NCI-H82 treated with DMSO at 0.1 percent for 48 hours (cell line): ENCODE measurements around the gene CBX8.
A peak's percentile ranks its signal among the peaks of the same experiment; 100 is the strongest.

Source experiments
- DNase-seq: peaks from one replicate; lab custom pipeline; 2025; ENCODE audit not compliant: unreplicated experiment; lab: John Stamatoyannopoulos, UW

The CBX8 gene

GRCh38 chr17:79754370-79754769 is 42.5 kb downstream of the CBX8 start:
- no peak for DNase-seq

- DNase-seq: no peak
Measured at GRCh38 chr17:79752175-79752574, 44.7 kb downstream of the CBX8 start.

GRCh38 chr17:79750650-79751545 is 46.0 kb downstream of the CBX8 start:
- DNase-seq: no peak

- no peak for DNase-seq
Measured at GRCh38 chr17:79749958-79750357, 46.9 kb downstream of the CBX8 start.

GRCh38 chr17:79749156-79749815 is 47.6 kb downstream of the CBX8 start:
- DNase-seq: peak; percentile 5

GRCh38 chr17:79748295-79749099 is 48.4 kb downstream of the CBX8 start:
- DNase-seq: no peak

- no peak for DNase-seq
Measured at GRCh38 chr17:79747508-79748294, 49.2 kb downstream of the CBX8 start.

- no peak for DNase-seq
Measured at GRCh38 chr17:79746889-79747507, 49.9 kb downstream of the CBX8 start.

- no peak for DNase-seq
Measured at GRCh38 chr17:79745641-79746105, 51.2 kb downstream of the CBX8 start.

- no peak for DNase-seq
Measured at GRCh38 chr17:79743614-79744013, 53.3 kb downstream of the CBX8 start.

GRCh38 chr17:79742951-79743476 is 53.9 kb downstream of the CBX8 start:
- DNase-seq: no peak

- no peak for DNase-seq
Measured at GRCh38 chr17:79742589-79742918, 54.3 kb downstream of the CBX8 start.
